Hematopoietic multipotent progenitor cell treated with erythropoietin and hydrocortisone succinate and interleukin-3 and kit ligand, for 4 days (in vitro differentiated cells): ENCODE data around the gene NSD2.
A peak's percentile ranks its signal among the peaks of the same experiment; 100 is the strongest.
"Not testable (repeated sequence)": the region's sequence is repeated elsewhere in the genome, so short reads cannot be mapped to it uniquely, and the experiment has no call there.

Experiments used
- DNase-seq: peaks from one replicate; pipeline ENCODE4 v3.0.0-alpha.2; 2015

The NSD2 gene

GRCh38 chr4:2008921-2009650 lies 137.9 kb downstream of the NSD2 start, which contains the start of gene NELFA:
Gene NELFA, minus strand, starts transcription at chr4:2008974. Its CDS starts 15 bp downstream, at chr4:2008959.
- DNase-seq = peak; percentile 97

GRCh38 chr4:2009651-2010233 lies 138.5 kb downstream of the NSD2 start:
- peak; percentile 82 for DNase-seq

GRCh38 chr4:2011583-2011982 lies 140.4 kb downstream of the NSD2 start:
- DNase-seq = peak; percentile 41

GRCh38 chr4:2015008-2015407 lies 143.8 kb downstream of the NSD2 start:
- DNase-seq = no peak

- DNase-seq = not testable (repeated sequence)
These were observed 150.3 kb downstream of the NSD2 start for GRCh38 chr4:2021358-2022018.

GRCh38 chr4:2024683-2025082 lies 153.5 kb downstream of the NSD2 start:
- no peak for DNase-seq

GRCh38 chr4:2025817-2026216 lies 154.6 kb downstream of the NSD2 start:
- DNase-seq = no peak

- DNase-seq = not testable (repeated sequence)
These were observed 155.9 kb downstream of the NSD2 start for GRCh38 chr4:2027120-2027519.

- DNase-seq = not testable (repeated sequence)
These were observed 160.0 kb downstream of the NSD2 start for GRCh38 chr4:2031161-2031560.
